Aorta (tissue), 5 donors: ENCODE data around the gene B3GALNT2. TPM values are rescaled to one million over a fixed set of nuclear protein-coding genes. Genes with fewer than 3 reads are reported as not detected.

Experiments used
- ATAC-seq: fragments of 200-7000 bp; cut with Tn5 transposase; one replicate; pipeline ENCODE4 v1.9.1; 2022; ENCODE audit warnings: moderate library complexity; ENCODE audit not compliant: low FRiP score
- DNase-seq, 2 donors: peaks; one replicate each; pipeline ENCODE4 v3.0.0-alpha.2; 2020
- H3K27ac ChIP-seq, 2 donors: one replicate each; pipeline ENCODE4 v1.5.1; 2013; ENCODE audit warnings: low read length in 2 of 2, mild to moderate bottlenecking in 2 of 2, moderate library complexity in 2 of 2, control low read depth in 1 of 2, inconsistent platforms in 1 of 2, low read depth in 1 of 2
- H3K27me3 ChIP-seq, 2 donors: one replicate each; pipeline ENCODE4 v1.6.1; 2013; ENCODE audit warnings: control low read depth in 1 of 2, low read length in 1 of 2, mild to moderate bottlenecking in 1 of 2, moderate library complexity in 1 of 2; ENCODE audit not compliant: insufficient read depth in 2 of 2, control insufficient read depth in 1 of 2
- H3K36me3 ChIP-seq, 2 donors: one replicate each; pipeline ENCODE4 v1.6.1; 2013; ENCODE audit warnings: control low read depth in 1 of 2, low read length in 1 of 2, mild to moderate bottlenecking in 1 of 2; ENCODE audit not compliant: insufficient read depth in 2 of 2, control insufficient read depth in 1 of 2
- H3K4me1 ChIP-seq, 2 donors: one replicate each; pipeline ENCODE4 v1.6.1; 2013; ENCODE audit warnings: low read length in 2 of 2, control low read depth in 1 of 2, mild to moderate bottlenecking in 1 of 2, moderate library complexity in 1 of 2; ENCODE audit not compliant: insufficient read depth in 2 of 2, control insufficient read depth in 1 of 2
- H3K4me3 ChIP-seq, 2 donors: one replicate each; pipeline ENCODE4 v1.5.1; 2013; ENCODE audit warnings: low read length in 2 of 2, control low read depth in 1 of 2, mild to moderate bottlenecking in 1 of 2
- H3K9me3 ChIP-seq: one replicate; pipeline ENCODE4 v1.6.1; 2013; ENCODE audit warnings: mild to moderate bottlenecking, low read length; ENCODE audit not compliant: control insufficient read depth
- WGBS, 2 donors: extraction: QIAGEN DNeasy Blood & Tissue Kit; methylation state at CpG; one replicate each; pipeline ENCODE4 v1.1.7; 2013; 5-methylcytosine and 5-hydroxymethylcytosine counted together
- intact Hi-C, 2 donors: fragments of 100-400 bp; cut with DNase I; formaldehyde crosslinking; loops; one replicate each; pipeline versions ENCODE4 v1.14.2 to v1.15.0; 2022
- polyA plus RNA-seq, 2 donors: library from polyadenylated mRNA; stranded (reverse); fragments of 200-250 nt; gene quantifications; one replicate each; pipeline ENCODE4 v1.2.3, GENCODE V29; 2013
- total RNA-seq, 2 donors: library from RNA; stranded (reverse); fragmentation: NEBNext Ultra II Directional; extraction: Animal tissue kit (Norgen Biotek cat#: 25700); gene quantifications; one replicate each; pipeline ENCODE4 v1.2.1, GENCODE V29; 2021
- donor health status: healthy with polysubstance abuse.
- donor health status: Bipolar disorder and iron deficiency.
- donor health status: DM: no; HTN: no; CAD: no.
- donor health status: DM: no; HTN: no; CAD: no.
- donor health status: DM: yes; HTN: yes; CAD: no.

B3GALNT2 gene
- total and polyA plus RNA-seq, 4 donors = 10.0 to 44.6 (median 24.7) TPM

DNA sequence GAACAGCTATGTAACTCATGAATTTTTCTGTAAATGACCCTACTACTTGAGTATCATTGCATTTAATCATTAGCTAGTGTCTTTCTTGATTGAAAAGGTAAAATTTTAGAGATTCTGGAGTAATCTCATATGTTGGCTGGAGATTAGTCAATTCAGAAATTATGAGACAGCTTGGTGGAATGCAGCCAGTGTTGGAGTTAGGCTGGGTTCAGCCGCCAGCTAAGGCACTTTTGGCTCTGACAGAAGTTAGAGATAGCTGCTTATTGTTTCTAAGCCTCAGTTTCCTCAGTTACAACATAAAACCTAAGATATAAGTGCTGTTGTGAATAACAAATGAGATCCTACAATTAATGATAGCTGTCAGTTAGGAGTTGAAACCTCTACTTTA is 87.6 kb downstream of the B3GALNT2 start:
- no peak overlapping the region for H3K4me3 ChIP-seq
- H3K36me3 ChIP-seq = no peaks in the 10 kb centered on the region
- 3 to 11% methylated on average over 1 of the region's 1 CpG for WGBS, 2 donors
- H3K27me3 ChIP-seq = no peaks in the 10 kb centered on the region
- intact Hi-C loops = loop anchor here in 1 of 2 donors (1.0 to 10.0 kb wide), 4 partner anchors 88 to 312 kb away; partner anchors contain the start of genes ARID4B, GGPS1 and RBM34
- DNase-seq (no peak), ATAC-seq (no peak)
- H3K27ac ChIP-seq = no peak overlapping the region
- H3K4me1 ChIP-seq = no peaks in the 10 kb centered on the region
- no peaks in the 10 kb centered on the region for H3K9me3 ChIP-seq

- WGBS, 2 donors = 81 to 82% methylated on average over 7 of the region's 7 CpGs
- no peaks in the 10 kb centered on the region for H3K27me3 ChIP-seq
- H3K9me3 ChIP-seq = no peaks in the 10 kb centered on the region
- peak; percentile 73 for ATAC-seq
- intact Hi-C loops = loop anchor here in 1 of 2 donors (10.0 kb wide), 2 partner anchors 250 to 310 kb away; partner anchors contain the start of gene RBM34
- DNase-seq = peak in 1 of 2 donors; percentile 72
- H3K4me3 ChIP-seq = no peak overlapping the region
- no peak overlapping the region for H3K27ac ChIP-seq
- H3K4me1 ChIP-seq = no peaks in the 10 kb centered on the region
- H3K36me3 ChIP-seq = no peaks in the 10 kb centered on the region
Measured at GRCh38 chr1:235415008-235415904, 89.0 kb downstream of the B3GALNT2 start.

DNA sequence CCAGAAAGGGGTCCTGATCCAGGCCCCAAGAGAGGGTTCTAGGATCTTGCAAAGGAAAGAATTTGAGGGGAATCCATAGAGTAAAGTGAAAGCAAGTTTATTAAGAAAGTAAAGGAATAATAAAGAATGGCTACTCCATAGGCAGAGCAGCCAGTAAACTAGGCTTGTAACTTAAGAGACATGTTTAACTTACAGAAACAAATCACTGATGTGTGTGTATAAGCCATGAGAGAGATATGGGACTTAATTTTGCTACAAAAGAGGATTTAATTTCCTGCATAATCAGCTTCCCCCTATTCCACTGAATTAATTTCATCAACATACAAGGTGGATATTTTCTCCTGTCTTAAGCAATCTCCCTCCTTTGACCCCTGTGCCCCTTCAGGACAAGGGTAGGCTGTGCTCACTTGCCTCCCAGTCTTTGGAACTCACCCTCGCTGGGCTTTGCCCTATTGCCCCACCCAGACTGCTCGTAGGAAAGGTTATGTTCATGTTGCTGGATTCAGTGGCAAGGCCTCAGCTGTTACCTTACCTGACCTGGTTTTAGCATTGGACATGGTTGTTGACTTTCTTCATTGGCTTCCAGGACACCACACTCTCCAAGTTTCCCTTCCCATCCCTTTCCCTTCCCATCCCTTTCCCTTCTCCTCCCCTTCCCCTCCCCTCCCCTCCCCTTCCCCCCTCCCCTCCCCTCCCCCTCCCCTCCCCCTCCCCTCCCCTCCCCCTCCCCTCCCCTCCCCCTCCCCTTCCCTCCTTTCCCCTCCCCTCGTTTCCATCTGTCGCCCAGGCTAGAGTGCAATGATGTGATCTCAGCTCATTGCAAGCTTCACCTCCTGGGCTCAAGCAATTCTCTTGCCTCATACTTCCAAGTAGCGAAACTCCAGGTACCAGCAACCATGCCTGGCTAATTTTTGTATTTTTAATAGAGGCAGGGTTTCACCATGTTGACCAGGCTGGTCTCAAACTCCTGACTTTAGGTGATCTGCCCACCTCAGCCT is 92.5 kb downstream of the B3GALNT2 start:
- no peak for ATAC-seq
- intact Hi-C loops = loop anchor here (5.0 to 10.0 kb wide), 3 partner anchors 159 to 307 kb away; partner anchors contain the start of gene RBM34 (in 1 of the 2)
- no peak overlapping the region for H3K4me3 ChIP-seq
- no peaks in the 10 kb centered on the region for H3K27me3 ChIP-seq
- no peak for DNase-seq
- WGBS, 2 donors = 61 to 67% methylated on average over 3 to 4 of the region's 5 CpGs
- no peaks in the 10 kb centered on the region for H3K36me3 ChIP-seq
- H3K9me3 ChIP-seq = no peaks in the 10 kb centered on the region
- no peaks in the 10 kb centered on the region for H3K4me1 ChIP-seq
- H3K27ac ChIP-seq = no peak overlapping the region

DNA sequence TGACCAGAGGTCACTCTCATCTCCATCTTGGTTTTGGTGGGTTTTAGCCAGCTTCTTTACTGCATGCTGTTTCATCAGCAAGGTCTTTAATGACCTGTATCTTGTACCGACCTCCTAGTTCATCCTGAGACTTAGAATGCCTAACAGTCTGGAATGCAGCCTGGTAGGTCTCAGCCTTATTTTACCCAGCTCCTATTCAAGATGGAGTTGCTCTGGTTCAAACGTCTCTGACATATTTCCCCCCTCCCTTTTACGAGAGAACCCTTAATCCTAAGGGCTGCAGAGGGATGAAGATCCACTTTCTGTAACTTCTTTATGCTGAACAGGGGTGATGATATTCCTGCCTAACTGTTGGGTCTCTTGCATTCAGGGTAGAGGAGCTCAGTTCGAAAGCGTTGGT is 93.8 kb downstream of the B3GALNT2 start:
- Histone ChIP-seq H3K9me3 (no peaks in the 10 kb centered on the region), H3K27ac (no peak overlapping the region), H3K36me3 (no peaks in the 10 kb centered on the region), H3K27me3 (no peaks in the 10 kb centered on the region), H3K4me3 (no peak overlapping the region), H3K4me1 (no peaks in the 10 kb centered on the region)
- no peak for ATAC-seq
- 55 to 67% methylated on average over 5 of the region's 5 CpGs for WGBS, 2 donors
- DNase-seq = no peak
- intact Hi-C loops = loop anchor here (5.0 to 10.0 kb wide), 3 partner anchors 158 to 306 kb away; partner anchors contain the start of gene RBM34 (in 1 of the 2)

GRCh38 chr1:235409042-235409820 is 95.0 kb downstream of the B3GALNT2 start:
- ATAC-seq (no peak), DNase-seq (no peak)
- no peaks in the 10 kb centered on the region for H3K36me3 ChIP-seq
- no peaks in the 10 kb centered on the region for H3K4me1 ChIP-seq
- no peak overlapping the region for H3K27ac ChIP-seq
- no peaks in the 10 kb centered on the region for H3K27me3 ChIP-seq
- no peak overlapping the region for H3K4me3 ChIP-seq
- intact Hi-C loops = no loop called here
- WGBS, 2 donors = 79 to 80% methylated on average over 7 of the region's 7 CpGs
- H3K9me3 ChIP-seq = no peaks in the 10 kb centered on the region

DNA sequence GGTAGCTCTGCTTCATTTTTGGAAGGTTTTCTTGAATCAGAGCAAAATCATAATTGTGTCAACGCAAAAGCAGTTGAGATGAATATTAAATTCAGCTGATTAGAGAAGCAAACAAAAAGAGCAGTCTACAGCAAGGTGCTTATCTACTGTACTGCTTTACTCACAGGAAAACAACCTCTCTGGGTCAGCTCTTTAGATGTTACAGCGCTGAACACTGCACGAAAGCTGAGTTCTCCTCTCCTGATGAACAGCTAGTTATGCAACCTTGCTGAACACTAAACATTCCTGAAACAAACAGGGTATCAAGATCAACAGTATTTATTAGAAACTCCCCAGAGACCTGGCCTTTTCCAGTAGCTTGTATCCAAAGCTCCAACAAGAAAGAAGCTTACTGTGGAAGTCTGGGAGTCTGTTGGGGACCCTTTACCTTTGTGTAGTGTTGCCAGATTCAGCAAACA is 95.7 kb downstream of the B3GALNT2 start:
- H3K36me3 ChIP-seq = no peaks in the 10 kb centered on the region
- no peaks in the 10 kb centered on the region for H3K27me3 ChIP-seq
- no peaks in the 10 kb centered on the region for H3K9me3 ChIP-seq
- intact Hi-C loops = no loop called here
- no peak overlapping the region for H3K27ac ChIP-seq
- no peak for DNase-seq
- no peak for ATAC-seq
- H3K4me3 ChIP-seq = no peak overlapping the region
- H3K4me1 ChIP-seq = no peaks in the 10 kb centered on the region
- WGBS, 2 donors = 92 to 98% methylated on average over 3 of the region's 3 CpGs

DNA sequence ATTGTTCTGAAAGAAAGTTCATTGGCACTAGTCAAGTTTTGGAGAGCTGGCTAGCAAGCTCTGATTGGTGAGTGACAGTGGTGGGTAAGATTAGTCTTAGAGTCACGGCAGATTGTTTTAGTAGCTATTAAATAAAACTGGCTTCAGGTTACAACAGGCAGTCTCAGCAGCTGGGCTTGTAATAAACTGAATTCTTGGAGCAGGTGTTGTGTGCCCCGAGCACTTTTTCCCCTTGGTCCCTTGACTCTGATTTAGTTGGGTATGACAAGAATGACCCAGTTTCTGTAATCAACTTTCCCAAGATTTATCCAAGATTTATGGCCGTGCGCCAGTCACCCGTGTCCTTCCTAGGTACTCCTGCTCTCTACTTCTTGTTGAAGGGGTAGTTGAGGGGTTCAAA is 96.8 kb downstream of the B3GALNT2 start:
- DNase-seq = no peak
- no peak for ATAC-seq
- Histone ChIP-seq H3K36me3 (no peaks in the 10 kb centered on the region), H3K4me1 (no peaks in the 10 kb centered on the region), H3K9me3 (no peaks in the 10 kb centered on the region), H3K4me3 (no peak overlapping the region), H3K27me3 (no peaks in the 10 kb centered on the region), H3K27ac (no peak overlapping the region)
- WGBS, 2 donors = 59 to 63% methylated on average over 5 of the region's 5 CpGs
- intact Hi-C loops = no loop called here

- intact Hi-C loops = no loop called here
- ATAC-seq = no peak
- 94 to 98% methylated on average over 5 of the region's 5 CpGs for WGBS, 2 donors
Measured at GRCh38 chr1:235404190-235404589, 100.1 kb downstream of the B3GALNT2 start.

More at GRCh38 chr1:235404190-235404589, 100.1 kb downstream of the B3GALNT2 start:
- H3K4me3 ChIP-seq = no peak overlapping the region
- H3K9me3 ChIP-seq = no peaks in the 10 kb centered on the region
- no peaks in the 10 kb centered on the region for H3K27me3 ChIP-seq
- H3K27ac ChIP-seq = no peak overlapping the region
- DNase-seq = no peak
- H3K36me3 ChIP-seq = no peaks in the 10 kb centered on the region
- H3K4me1 ChIP-seq = no peaks in the 10 kb centered on the region
